GM12878 (cell line): ENCODE data around the gene REXO1. TPM values are rescaled to one million over a fixed set of nuclear protein-coding genes. Genes with fewer than 3 reads are reported as not detected.

ENCODE experiments used
- ATAC-seq: fragments of 200-7000 bp; cut with Tn5 transposase; 3 replicates; pipeline ENCODE4 v1.9.1; 2020; ENCODE audit warnings: mild to moderate bottlenecking, moderate library complexity
- BruUV-seq: library from RNA; stranded (reverse); fragments of 400-500 nt; replicated peaks from 2 replicates; lab custom pipeline; 2021; lab: Mats Ljungman, UMichigan
- CTCF ChIA-PET: fragments of 300-600 bp; sonication (Branson Sonifier 250); formaldehyde crosslinking; extraction: SDS; loops from one replicate; lab custom pipeline; 2021; ENCODE audit warnings: inconsistent platforms; lab: Yijun Ruan, JAX
- POLR2A ChIA-PET: fragments of 350-600 bp; formaldehyde crosslinking; extraction: SDS; loops from one replicate; lab custom pipeline; 2021; ENCODE audit warnings: inconsistent platforms; lab: Charles Lee
- RAD21 ChIA-PET: fragments of 300-600 bp; sonication (Branson Sonifier 250); formaldehyde crosslinking; loops from one replicate; lab custom pipeline; 2023; ENCODE audit warnings: antibody characterized with exemption; ENCODE audit not compliant: unreplicated experiment; lab: Charles Lee
- SMC1A ChIA-PET: fragments of 300-600 bp; sonication (Branson Sonifier 250); formaldehyde crosslinking; loops from one replicate; lab custom pipeline; 2023; ENCODE audit not compliant: unreplicated experiment, uncharacterized antibody; lab: Charles Lee
- DNase-seq: peaks from one replicate; pipeline ENCODE4 v3.0.0-alpha.2; 2011; ENCODE audit warnings: low read depth, low spot score
- FAIRE-seq: peaks from 3 replicates; lab custom pipeline; 2011; peaks lifted over from hg19 to GRCh38; lab: Jason Lieb, UNC
- H2AFZ ChIP-seq: 2 replicates; pipeline ENCODE4 v1.6.0; 2011; ENCODE audit warnings: low read depth, low read length, control low read depth; ENCODE audit not compliant: control insufficient read depth
- H3K27ac ChIP-seq: 2 replicates; pipeline ENCODE4 v1.5.1; 2011; ENCODE audit warnings: control low read depth; ENCODE audit not compliant: control insufficient read depth, insufficient read depth
- H3K27me3 ChIP-seq, 2 experiments: replicated peaks in 1 of 2; 2 replicates each; pipeline versions ENCODE4 v1.6.0 to v1.6.1; 2011; ENCODE audit warnings: low read length in 1 of 2; ENCODE audit not compliant: control insufficient read depth in 2 of 2, insufficient read depth in 2 of 2
- H3K36me3 ChIP-seq, 2 experiments: 2 replicates each; pipeline ENCODE4 v1.5.1; 2011; ENCODE audit warnings: low read length in 1 of 2; ENCODE audit not compliant: control insufficient read depth in 2 of 2, insufficient read depth in 2 of 2
- H3K4me1 ChIP-seq: 2 replicates; pipeline ENCODE4 v1.6.1; 2011; ENCODE audit warnings: mild to moderate bottlenecking, low read length, moderate library complexity, mixed read lengths; ENCODE audit not compliant: control insufficient read depth, insufficient read depth
- H3K4me2 ChIP-seq: 2 replicates; pipeline ENCODE4 v1.6.0; 2011; ENCODE audit warnings: control low read depth; ENCODE audit not compliant: control insufficient read depth, insufficient read depth
- H3K4me3 ChIP-seq: fragments of 200-600 bp; sonication (generic); 2 replicates; pipeline ENCODE4 v1.5.1; 2016
- H3K79me2 ChIP-seq: 2 replicates; pipeline ENCODE4 v1.6.0; 2011; ENCODE audit warnings: low read length; ENCODE audit not compliant: control insufficient read depth, insufficient read depth
- H3K9ac ChIP-seq: 2 replicates; pipeline ENCODE4 v1.8.0; 2011; ENCODE audit warnings: low read length, control low read depth, mixed read lengths; ENCODE audit not compliant: control insufficient read depth, insufficient read depth
- H3K9me3 ChIP-seq: replicated peaks from 3 replicates; pipeline ENCODE4 v1.5.1; 2011; ENCODE audit warnings: mild to moderate bottlenecking, low read length; ENCODE audit not compliant: control insufficient read depth, insufficient read depth
- H4K20me1 ChIP-seq: 2 replicates; pipeline ENCODE4 v1.6.0; 2011; ENCODE audit not compliant: control insufficient read depth, insufficient read depth
- CHD2 ChIP-seq: IDR thresholded peaks from 2 replicates; pipeline ENCODE4 v1.6.1; 2011; ENCODE audit warnings: low read depth, low read length, improper control_type of control experiment, borderline replicate concordance
- CREB1 ChIP-seq: IDR thresholded peaks from 2 replicates; pipeline ENCODE4 v1.6.1; 2012; ENCODE audit warnings: low read depth, mild to moderate bottlenecking, inconsistent platforms
- DPF2 ChIP-seq: fragments of 450-650 bp; IDR thresholded peaks from 2 replicates; pipeline ENCODE4 v1.6.1; 2017; ENCODE audit warnings: mild to moderate bottlenecking
- E2F8 ChIP-seq: fragments of 450-650 bp; IDR thresholded peaks from 2 replicates; pipeline ENCODE4 v1.6.1; 2018; ENCODE audit warnings: mild to moderate bottlenecking, low read depth, moderate library complexity; ENCODE audit not compliant: partially characterized antibody
- EP300 ChIP-seq, 2 experiments: fragments of 150-350 bp in 1 of 2; IDR thresholded peaks; 2 replicates each; pipeline ENCODE4 v1.6.1; 2011 to 2012; ENCODE audit warnings: low read depth in 2 of 2, low read length in 2 of 2, borderline replicate concordance in 1 of 2, improper control_type of control experiment in 1 of 2, inconsistent platforms in 1 of 2; ENCODE audit not compliant: control insufficient read depth in 1 of 2
- GABPA ChIP-seq: IDR thresholded peaks from 2 replicates; pipeline ENCODE4 v1.6.1; 2014; ENCODE audit warnings: antibody characterized with exemption, low read depth, mild to moderate bottlenecking, inconsistent platforms
- HDAC6 ChIP-seq: fragments of 200-600 bp; sonication (generic); IDR thresholded peaks from one replicate; pipeline ENCODE4 v1.8.0; 2017; ENCODE audit warnings: antibody characterized with exemption; ENCODE audit not compliant: unreplicated experiment
- KAT2A ChIP-seq: conservative IDR thresholded peaks from 2 replicates; pipeline ENCODE4 v1.6.1; 2011; ENCODE audit warnings: low read depth, low read length; ENCODE audit not compliant: control insufficient read depth
- PML ChIP-seq: IDR thresholded peaks from 2 replicates; pipeline ENCODE4 v1.6.1; 2012; ENCODE audit warnings: low read length, inconsistent platforms
- POLR2AphosphoS2 ChIP-seq: IDR thresholded peaks from 2 replicates; pipeline ENCODE4 v1.6.1; 2011; ENCODE audit warnings: low read depth, mild to moderate bottlenecking, low read length, improper control_type of control experiment, moderate library complexity
- RBBP5 ChIP-seq: fragments of 200-600 bp; sonication (generic); conservative IDR thresholded peaks from 2 replicates; pipeline ENCODE4 v1.6.1; 2016
- SIN3A ChIP-seq: IDR thresholded peaks from 2 replicates; pipeline ENCODE4 v1.6.1; 2012; ENCODE audit warnings: low read depth, low read length, improper control_type of control experiment
- SP1 ChIP-seq: IDR thresholded peaks from one replicate; pipeline ENCODE4 v1.6.1; 2011; ENCODE audit warnings: low read depth, low read length
- SREBF2 ChIP-seq: IDR thresholded peaks from 2 replicates; pipeline ENCODE4 v1.6.1; 2012; ENCODE audit warnings: mild to moderate bottlenecking, low read length
- TBL1XR1 ChIP-seq: IDR thresholded peaks from 2 replicates; pipeline ENCODE4 v1.6.1; 2012; ENCODE audit warnings: low read depth, low read length, improper control_type of control experiment
- USF2 ChIP-seq: IDR thresholded peaks from 2 replicates; pipeline ENCODE4 v1.6.1; 2011; ENCODE audit warnings: low read depth, low read length, improper control_type of control experiment, borderline replicate concordance
- ZBTB4 ChIP-seq: fragments of 450-650 bp; formaldehyde crosslinking; IDR thresholded peaks from 2 replicates; pipeline ENCODE4 v1.4.0; 2022; ENCODE audit warnings: mild to moderate bottlenecking, moderate library complexity
- WGBS: methylation state at CpG from one replicate; pipeline ENCODE4 v1.1.6; 2016; ENCODE audit warnings: low lambda C conversion rate; ENCODE audit not compliant: insufficient replicate concordance, insufficient coverage; ENCODE audit errors: missing lambda C conversion rate; 5-methylcytosine and 5-hydroxymethylcytosine counted together
- in situ Hi-C: fragments of 300-500 bp; cut with MboI; formaldehyde crosslinking; loops from 9 replicates; pipeline ENCODE4 v1.14.3; 2018; ENCODE audit warnings: mixed read lengths
- intact Hi-C: fragments of 100-400 bp; cut with micrococcal nuclease; formaldehyde crosslinking; loops from one replicate; pipeline ENCODE4 v1.14.2; 2022; ENCODE audit not compliant: unreplicated experiment
- polyA plus RNA-seq, 11 experiments: library from polyadenylated mRNA; depleted of rRNA in 4 of 11; unstranded in 6 of 11; stranded (reverse) in 5 of 11; fragments of >200 nt; fragmentation: Nextera tagmentation in 4 of 11; fragmentation: Illumina TruSeq in 1 of 11; extraction: Ambion mirVana in 4 of 11; extraction: Trizol in 1 of 11; gene quantifications; 1 replicate in 1 of 11; 2 replicates in 10 of 11; pipeline versions ENCODE4 v1.2.1 to v1.2.3, GENCODE V29; 2011 to 2016; ENCODE audit warnings: inconsistent platforms in 2 of 11, missing spikeins in 2 of 11, low read depth in 1 of 11
- total RNA-seq, 4 experiments: library from RNA; depleted of rRNA in 3 of 4; stranded (reverse); fragments of >200 nt in 3 of 4; fragmentation: Illumina TruSeq in 1 of 4; extraction: Trizol in 1 of 4; gene quantifications; 2 replicates each; pipeline versions ENCODE4 v1.2.1 to v1.2.3, GENCODE V29; 2013 to 2021
- TF ChIP-seq, protein P1 (sequence below): IDR thresholded peaks from 2 replicates; pipeline ENCODE4 v1.6.1; 2012; ENCODE audit warnings: low read depth, low read length, improper control_type of control experiment

Gene REXO1
- total and polyA plus RNA-seq, 10 of the 15 experiments (the other 5 are each of a cell fraction or from before 2014, with no cell fraction given): 0.03 to 45.2 (median 8.4) TPM

DNA sequence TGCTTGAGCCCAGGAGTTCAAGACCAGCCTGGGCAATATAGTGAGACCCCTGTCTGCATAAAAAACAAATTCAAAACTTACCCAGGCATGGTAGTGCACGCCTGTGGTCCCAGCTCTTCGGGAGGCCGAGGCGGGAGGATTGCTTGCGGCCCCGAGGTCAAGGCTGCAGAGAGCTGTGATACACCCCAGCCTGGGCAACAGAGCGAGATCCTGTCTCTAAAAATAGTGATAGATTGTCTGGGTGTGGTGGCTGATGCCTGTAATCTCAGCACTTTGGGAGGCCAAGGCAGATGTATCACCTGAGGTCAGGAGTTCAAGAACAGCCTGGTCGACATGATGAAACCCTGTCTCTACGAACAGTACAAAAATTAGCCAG, 19.1 kb upstream of the REXO1 start:
- Histone ChIP-seq H3K36me3 (peaks cover 0 to 5% of the 10 kb centered on the region in 2 experiments; a peak in 3 of 4 replicates), H3K79me2 (peaks cover 14% of the 10 kb centered on the region), H3K9ac (no peak overlapping the region), H3K27me3 (no peaks in the 10 kb centered on the region), H2AFZ (no peak overlapping the region), H3K4me3 (no peak overlapping the region), H3K4me2 (no peak overlapping the region), H3K27ac (no peak overlapping the region), H4K20me1 (no peaks in the 10 kb centered on the region), H3K9me3 (no peaks in the 10 kb centered on the region), H3K4me1 (peaks cover 5% of the 10 kb centered on the region; the same call in 1 of the 2 replicates)
- FAIRE-seq: no peak
- no TSS peak for BruUV-seq
- WGBS: 97% methylated on average over 9 of the region's 9 CpGs
- CTCF ChIA-PET: interaction anchor here (1.1 to 1.7 kb wide), 2 partner anchors 18 to 63 kb away, joined by 3 to 4 read pairs; partner anchors contain the start of gene ABHD17A
- ATAC-seq: no peak
- POLR2A ChIA-PET: interaction anchor here (0.6 kb wide), 1 partner anchor 79 kb away, joined by 3 read pairs; no protein-coding TSS in a partner anchor
- intact Hi-C loops (no loop called here), in situ Hi-C loops (loop anchor here (25.0 kb wide), 1 partner anchor 1495 kb away; the partner anchor contains the start of gene NFIC)
- SMC1A ChIA-PET: no interaction called here
- no peak for DNase-seq
- RAD21 ChIA-PET: no interaction called here
- no peak for TF ChIP-seq ZBTB4
- no peak for TF ChIP-seq CREB1
- TF ChIP-seq, protein P1, sequence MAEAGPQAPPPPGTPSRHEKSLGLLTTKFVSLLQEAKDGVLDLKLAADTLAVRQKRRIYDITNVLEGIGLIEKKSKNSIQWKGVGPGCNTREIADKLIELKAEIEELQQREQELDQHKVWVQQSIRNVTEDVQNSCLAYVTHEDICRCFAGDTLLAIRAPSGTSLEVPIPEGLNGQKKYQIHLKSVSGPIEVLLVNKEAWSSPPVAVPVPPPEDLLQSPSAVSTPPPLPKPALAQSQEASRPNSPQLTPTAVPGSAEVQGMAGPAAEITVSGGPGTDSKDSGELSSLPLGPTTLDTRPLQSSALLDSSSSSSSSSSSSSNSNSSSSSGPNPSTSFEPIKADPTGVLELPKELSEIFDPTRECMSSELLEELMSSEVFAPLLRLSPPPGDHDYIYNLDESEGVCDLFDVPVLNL: no peak
- TF ChIP-seq CHD2: no peak
- TF ChIP-seq USF2: no peak
- TF ChIP-seq E2F8: no peak
- TF ChIP-seq EP300 (IDR thresholded peaks at IDR 0.05; ENCODE audit: borderline replicate concordance in 1 of 2, control insufficient read depth in 1 of 2, low read depth in 2 of 2, low read length in 2 of 2): no peak
- TF ChIP-seq SREBF2: no peak
- no peak for TF ChIP-seq DPF2
- no peak for TF ChIP-seq RBBP5
- no peak for TF ChIP-seq TBL1XR1
- no peak for TF ChIP-seq KAT2A
- no peak for TF ChIP-seq HDAC6
- TF ChIP-seq POLR2AphosphoS2: no peak
- no peak for TF ChIP-seq SIN3A
- no peak for TF ChIP-seq SP1
- TF ChIP-seq GABPA: no peak
- no peak for TF ChIP-seq PML
